NB4 (cell line): ENCODE measurements around the gene KCNIP4.

ENCODE experiments used
- CTCF ChIP-seq: IDR thresholded peaks from one replicate; pipeline ENCODE4 v1.5.1; 2012; ENCODE audit warnings: low read depth, low read length
- POLR2A ChIP-seq: IDR thresholded peaks from 2 replicates; pipeline ENCODE4 v1.6.1; 2011; ENCODE audit warnings: mild to moderate bottlenecking; ENCODE audit not compliant: insufficient read length; ENCODE audit errors: extremely low read depth

- TF ChIP-seq POLR2A, result no peak
- TF ChIP-seq CTCF, result no peak
Observed at GRCh38 chr4:21656832-21657231, 291.7 kb downstream of the KCNIP4 start.
